Nasal cavity respiratory epithelium epithelial cell of viscerocranial mucosa (primary cell): ENCODE results near the gene GALNTL6. TPM values are rescaled to one million over a fixed set of nuclear protein-coding genes. Genes with fewer than 3 reads are reported as not detected.

Experiments used
- total RNA-seq: library from RNA; depleted of rRNA; stranded (reverse); fragments of >200 nt; gene quantifications from 2 replicates; pipeline ENCODE4 v1.2.3, GENCODE V29; 2014

GALNTL6 gene
- under 0.01 TPM in 1 of 2 replicates, not detected in the other for total RNA-seq

GRCh38 chr4:171812665-171813525, at the start of gene GALNTL6:
GALNTL6 (plus strand) TSS chr4:171813404.

